HG02938 (cell line): ENCODE measurements around the gene ANKUB1.
A peak's percentile ranks its signal among the peaks of the same experiment; 100 is the strongest.

Source experiments
- ATAC-seq: cut with Tn5 transposase; IDR thresholded peaks from one replicate; pipeline ENCODE4 v1.9.1; 2021; ENCODE audit warnings: mild to moderate bottlenecking, moderate library complexity; ENCODE audit not compliant: unreplicated experiment

ANKUB1 gene

DNA sequence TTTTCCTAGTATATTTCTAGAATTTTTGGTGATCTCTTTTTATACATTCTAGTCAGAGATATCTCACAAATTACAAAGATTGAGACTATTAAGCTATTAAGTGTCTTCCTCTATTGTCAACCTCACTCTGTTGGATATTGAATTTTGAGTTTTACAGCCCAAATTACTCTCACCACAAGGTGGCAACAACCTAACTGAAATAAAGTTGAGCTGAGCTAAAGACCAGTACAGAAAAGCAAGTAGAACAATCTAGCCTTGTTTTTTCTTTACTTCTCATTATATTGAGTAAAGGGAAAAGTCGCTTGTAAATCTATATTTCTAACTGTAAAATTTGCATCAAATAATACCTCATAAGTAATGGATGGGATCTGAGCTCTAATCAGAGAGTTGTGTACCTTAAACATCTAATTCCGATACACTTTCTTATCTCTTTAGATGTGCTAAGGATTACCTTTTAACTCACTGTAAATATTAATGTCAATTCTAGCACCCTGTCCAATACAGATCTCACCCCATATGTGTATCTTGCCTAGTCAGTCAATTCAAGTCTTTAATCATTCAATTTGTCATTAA lies 26.5 kb downstream of the ANKUB1 start:
- no peak for ATAC-seq

DNA sequence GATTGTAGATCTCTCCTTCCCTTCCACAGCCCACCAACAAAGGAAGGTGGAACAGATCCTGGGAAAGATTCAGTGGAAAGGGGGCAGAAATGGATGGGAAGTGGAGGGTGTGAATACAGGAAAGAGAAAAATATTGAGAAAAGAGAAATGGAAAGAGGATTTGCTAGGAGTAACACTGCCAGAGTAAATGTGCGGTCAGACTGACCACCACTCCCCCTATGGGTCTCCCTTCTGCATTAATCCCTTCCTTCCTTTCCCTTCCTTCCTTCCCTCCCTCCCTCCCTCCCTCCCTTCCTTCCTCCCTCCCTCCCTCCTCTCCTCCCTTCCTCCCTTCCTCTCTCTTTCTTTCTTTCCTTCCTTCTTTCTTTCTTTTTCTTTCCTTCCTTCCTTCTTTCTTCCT lies 28.1 kb downstream of the ANKUB1 start:
- ATAC-seq, result no peak

DNA sequence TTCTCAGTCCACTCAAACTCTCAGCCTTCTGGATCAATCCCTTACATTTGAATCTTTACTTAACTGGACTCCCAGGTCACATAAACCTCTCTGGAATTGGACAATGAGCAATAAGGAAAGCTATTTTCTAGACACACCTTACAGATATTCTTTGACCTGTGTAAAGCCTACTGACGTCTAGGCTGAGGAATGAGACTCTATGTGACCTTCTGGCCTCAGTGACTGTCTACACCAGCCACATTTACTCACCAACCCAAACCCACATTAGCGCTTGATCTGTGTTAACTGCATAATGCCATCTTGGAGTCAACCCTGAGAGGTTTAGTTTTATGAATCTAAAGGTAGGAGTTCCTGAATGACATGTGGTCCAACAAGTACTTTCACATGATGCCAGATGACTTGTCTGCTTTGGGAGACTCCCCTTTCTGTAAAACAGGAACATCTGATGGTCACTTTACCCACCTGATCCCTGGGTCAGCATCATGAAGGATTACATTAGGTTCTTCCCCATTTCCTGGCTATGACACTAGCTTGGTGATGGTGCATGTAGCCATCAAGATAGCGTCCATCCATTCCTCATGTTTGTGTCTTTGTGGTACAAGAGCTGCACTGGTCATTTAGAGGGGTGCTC lies 28.7 kb downstream of the ANKUB1 start:
- ATAC-seq, result no peak

DNA sequence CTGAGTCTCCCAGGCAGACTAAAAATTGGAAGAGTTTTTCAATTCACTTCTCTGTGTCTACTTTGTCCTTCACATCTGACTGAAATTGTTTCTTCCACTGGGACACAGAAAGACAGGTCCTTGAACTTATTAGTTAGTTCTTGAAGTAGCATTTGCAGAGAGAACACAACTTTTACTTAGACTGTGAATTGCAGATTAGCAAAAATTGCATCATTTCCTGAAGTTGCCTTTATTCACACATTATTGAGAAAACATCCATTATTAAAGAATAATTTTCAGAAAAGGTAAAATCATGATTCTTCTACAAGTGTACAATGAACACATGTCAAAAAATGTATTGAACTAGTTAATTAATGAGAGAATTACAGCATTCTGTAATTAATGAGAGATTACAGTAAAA lies 38.6 kb downstream of the ANKUB1 start:
- no peak for ATAC-seq

DNA sequence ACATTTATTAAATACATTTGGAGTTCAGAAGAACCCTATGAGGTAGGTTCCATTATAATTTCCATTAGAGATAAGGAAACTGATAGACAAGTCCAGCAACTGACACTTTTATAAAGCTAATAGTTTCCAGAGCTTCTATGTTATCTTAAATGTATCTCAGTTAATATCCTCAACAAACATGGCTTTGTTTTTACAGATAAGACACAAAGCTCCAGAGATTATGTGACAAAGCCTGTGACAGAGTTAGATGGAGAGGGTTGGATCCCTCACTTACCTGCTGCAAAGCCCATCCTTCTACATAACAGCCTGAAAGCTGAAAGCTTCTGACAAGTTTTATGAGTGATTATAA lies 39.6 kb downstream of the ANKUB1 start:
- no peak for ATAC-seq

DNA sequence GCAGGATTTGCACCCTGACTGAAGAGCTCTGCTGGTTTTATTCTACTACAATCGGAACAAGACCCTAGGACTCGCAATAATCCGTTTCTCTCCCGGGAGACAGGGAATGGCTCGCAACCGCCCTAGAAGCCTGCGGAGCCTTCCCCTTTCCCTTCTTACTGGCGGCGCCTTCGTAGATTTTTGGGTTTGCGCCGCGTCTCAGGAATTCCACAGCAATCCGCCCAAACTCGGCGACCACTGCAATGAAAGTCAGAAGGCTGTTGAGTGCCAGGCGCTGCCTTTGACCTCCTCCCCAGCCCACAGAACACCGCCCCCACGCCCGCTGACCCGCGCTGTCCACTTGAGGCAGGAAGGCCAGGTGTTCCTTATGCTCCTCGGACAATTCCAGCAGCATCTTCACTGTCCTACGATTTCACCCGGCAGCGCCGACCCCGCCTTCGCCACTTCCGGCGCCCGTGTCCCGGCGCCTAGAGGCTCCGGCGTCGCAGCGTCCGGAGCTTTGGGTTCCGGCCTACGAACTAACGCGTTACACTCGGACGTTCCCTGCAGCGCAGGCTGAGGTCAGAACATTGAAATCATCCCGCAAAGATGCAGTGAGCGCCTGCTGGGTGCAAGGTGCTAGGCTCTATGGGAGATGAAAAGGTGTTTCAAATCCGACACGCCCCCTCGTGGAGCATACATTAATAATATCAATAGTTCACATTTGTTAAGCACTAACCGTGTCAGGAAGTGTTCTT lies 40.1 kb downstream of the ANKUB1 start, which contains the start of gene COMMD2:
Gene COMMD2, minus strand, starts transcription at position 439 of the 737 bp plus-strand sequence. Its CDS starts 45 bp downstream, at position 394.
- ATAC-seq, result peak; percentile 99

DNA sequence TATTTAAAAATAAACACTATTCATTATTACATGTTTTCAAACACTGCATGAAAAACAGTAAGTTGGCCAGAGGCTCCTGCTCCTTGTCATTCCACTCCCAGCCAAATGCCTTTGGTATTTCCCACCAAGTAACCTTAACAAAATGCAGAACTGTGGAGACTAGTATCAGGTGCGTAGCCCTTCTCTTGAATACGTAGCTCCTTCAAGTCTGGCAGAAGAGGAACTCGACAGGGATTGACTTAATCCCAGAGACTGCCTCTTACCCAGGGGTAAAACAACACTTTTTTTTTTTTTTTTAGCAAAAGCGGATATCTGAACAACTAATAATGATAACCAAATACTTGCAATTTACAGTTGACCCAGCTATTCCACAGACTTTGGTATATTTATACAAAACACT lies 40.8 kb downstream of the ANKUB1 start:
- no peak for ATAC-seq

DNA sequence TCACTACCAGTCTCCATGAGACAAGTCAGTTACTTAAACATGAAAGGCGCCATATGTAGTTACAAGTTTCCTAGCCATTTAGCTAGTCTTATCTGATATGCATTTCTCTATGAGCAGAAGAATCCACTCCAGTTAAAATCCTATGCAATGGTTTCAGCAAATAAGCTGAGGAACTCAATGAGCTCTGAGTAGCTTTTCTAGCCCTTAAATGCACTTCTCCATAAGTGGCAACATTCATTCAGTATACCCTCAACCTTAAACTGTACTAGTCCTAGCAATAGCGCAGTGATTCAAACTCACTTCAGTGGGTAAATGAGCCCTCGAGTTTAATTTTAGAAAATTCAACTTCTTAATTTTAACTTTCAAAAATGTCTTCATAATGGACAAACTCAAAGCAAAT lies 47.7 kb downstream of the ANKUB1 start:
- no peak for ATAC-seq

DNA sequence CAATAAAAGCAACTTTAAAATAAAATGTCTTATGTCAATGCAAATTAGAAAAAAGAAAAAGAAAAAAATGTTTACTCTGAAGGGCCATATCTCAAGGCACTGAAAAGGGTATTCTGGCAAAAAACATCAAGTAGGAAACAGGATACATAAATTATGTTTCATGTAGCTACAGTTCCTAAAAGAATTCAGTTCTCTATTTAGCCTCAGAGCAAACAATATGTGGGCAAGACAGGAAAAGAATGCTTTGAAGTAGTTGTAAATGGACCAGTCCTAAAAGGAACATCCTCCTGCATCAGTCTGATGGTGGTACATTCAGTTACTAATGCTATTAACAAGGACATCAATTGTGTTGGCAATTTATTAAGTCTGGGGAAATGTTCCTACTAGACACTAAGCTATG lies 48.2 kb downstream of the ANKUB1 start:
- no peak for ATAC-seq

DNA sequence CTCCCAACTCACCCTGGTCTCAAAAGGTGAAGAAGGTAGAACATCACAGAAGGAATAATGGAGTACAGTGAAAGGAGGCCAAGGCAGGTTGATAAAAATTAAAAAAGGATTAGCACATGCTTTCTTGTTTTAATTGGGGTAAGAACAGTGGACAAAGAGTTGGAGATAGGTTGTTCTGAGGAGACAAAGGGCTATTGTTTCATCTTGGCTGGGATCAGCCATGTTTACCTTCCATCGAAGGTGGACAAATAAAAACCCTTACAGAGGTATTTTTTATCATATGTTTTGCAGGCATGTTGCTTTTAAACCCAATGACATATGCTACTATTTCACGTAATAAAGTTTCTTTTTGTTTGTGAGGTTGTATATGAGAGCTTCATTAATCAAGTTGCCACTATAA lies 53.0 kb downstream of the ANKUB1 start:
- ATAC-seq, result no peak

DNA sequence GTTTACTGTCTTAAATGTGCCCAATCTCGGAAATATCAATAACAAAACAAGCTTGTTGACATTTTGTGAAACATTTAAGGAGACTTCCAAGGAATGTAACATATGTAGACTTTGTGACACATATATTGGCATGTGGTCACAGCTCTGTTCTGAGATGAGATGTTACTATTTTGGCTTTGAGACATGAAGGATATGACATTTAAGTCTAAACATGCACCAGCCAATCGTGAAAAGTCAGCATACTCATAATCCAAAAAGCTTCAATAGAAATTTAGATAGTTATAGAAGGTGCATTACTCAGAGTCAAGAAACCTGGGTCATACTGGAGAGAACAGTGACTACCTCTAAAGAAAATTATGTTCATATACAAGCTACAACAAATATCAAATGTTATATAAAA lies 53.5 kb downstream of the ANKUB1 start:
- ATAC-seq, result no peak

DNA sequence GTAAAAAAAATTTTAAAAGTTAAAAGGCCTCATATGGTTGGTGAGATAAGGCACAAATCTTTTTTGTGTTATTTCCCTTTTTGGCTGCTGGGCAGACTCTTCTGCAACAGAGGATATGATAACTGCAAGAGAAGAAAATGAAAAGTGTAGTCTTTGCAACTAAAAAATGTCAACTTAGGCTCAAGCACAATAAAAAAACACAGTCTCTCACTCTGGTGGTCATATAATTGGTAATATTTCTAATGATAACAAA lies 55.5 kb downstream of the ANKUB1 start:
- ATAC-seq, result no peak

DNA sequence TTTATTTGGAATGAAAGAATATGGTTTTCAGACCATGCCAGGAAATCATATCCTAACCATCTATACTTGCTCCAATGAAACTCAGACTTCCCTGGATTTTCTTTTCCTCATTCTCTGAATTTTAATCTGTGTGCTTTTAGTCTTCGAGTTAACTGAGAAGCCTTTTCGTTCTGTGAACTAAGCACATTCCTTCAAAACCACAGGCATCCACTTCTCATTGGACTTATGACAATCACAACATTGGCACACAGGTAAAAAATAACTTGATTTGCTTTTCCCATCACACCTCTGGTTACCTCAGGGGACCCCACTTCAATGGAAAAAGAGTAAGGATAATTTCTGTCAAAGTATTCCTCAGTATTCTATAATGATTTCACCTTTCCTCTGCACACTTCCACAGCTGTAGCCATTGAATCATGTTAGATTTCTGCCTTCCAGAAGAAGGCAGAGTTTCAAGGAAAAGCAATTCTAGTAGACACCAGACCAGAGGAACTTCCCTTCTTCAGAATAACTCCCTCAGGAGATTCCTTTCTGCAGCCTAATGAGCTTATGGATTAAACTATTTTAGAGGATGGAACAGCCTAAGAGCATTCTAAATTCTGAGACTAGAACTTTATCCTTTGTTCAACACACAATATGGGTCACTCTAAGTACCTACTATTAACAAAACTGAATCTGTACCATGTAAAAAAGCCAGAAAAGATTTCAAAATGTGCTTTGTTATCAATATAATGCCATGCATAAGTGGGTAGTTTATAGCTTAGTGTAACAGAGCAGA lies 56.0 kb downstream of the ANKUB1 start:
- ATAC-seq, result no peak

DNA sequence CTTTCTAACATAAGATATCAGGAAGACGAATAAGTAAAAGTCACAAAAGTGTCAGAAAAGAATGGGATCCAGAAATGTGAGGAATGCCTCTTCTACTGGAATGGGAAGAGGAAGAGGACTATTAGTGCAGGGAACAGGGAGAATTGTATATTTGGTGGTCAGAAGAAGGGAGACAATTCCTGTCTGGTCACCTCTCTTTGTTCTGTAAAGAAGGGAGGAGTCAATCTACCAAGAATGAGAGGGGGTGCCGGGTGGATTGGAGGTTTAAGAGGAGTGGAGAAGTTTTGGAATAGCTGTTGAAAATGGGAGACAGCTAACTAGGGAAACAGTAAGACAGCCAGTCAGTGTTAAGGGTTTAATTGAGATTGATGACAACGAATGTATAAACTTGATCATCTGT lies 60.1 kb downstream of the ANKUB1 start:
- no peak for ATAC-seq

DNA sequence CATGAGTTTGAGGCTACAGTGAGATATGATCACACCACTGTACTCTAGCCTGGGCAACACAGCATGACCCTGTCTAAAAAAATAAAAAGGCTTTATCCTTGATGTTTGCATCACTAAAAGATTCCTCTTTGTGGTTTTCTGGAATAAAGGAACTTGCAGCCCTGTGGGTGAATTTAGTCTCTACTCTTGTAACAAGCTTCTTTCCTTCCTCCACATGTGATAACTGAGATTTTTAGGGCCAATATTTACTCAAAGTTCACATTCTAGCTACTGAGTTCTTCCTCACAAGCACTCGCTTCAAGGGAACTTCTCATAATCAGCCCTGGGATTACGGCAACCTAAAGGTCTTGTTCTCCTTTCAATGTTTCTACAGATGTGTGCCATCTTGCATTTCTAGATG lies 64.7 kb downstream of the ANKUB1 start:
- ATAC-seq, result no peak

DNA sequence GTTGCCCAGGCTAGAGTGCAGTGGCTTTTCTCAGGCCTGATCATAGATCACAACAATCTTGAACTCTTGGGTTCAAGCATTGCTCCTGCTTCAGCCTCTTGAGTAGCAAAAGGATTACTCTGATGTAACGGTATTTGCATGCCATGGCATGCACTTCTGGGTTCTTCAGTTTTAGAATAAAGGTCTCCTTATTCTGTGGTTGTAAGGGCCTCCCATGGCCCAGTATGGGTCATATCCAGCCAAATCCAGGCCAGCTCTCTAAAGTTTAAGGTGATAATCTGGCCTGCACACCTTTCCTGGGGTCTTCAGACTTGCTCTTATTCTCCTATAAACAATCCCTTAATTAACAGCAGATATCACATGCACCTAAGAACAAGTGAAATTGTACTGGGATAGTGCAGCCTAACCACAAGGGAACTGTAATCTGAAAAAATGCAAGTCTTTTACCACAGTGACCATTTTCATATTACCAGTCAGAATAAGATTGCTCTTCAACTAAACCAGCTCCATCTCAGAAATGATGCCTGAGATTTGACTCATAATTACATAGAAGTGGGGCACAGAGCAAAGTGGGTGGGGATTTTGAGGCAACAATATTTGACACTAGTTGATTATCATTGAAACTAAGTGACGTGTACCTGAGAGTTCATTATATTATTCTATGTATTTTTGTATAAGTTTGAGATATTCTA lies 65.5 kb downstream of the ANKUB1 start:
- peak; percentile 96 for ATAC-seq

DNA sequence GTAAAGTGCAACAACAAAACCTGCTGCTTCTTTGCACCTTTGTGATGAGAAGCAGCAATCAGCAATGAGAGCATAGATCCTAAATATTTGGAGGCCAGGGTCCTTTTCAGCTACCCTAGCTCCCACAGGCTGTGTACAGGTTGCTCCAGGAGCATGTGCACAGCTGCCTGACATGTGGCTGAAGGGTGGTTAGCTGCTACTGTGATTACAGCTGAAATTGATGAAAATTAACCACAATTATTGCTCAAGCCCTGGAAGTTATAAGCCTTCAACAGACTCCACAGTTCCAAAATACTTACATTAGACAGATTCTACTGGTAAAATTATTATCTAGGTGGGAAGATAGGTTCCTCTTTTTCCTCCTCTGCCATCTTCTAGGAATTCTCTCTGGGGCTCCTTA lies 68.6 kb downstream of the ANKUB1 start:
- ATAC-seq, result no peak

DNA sequence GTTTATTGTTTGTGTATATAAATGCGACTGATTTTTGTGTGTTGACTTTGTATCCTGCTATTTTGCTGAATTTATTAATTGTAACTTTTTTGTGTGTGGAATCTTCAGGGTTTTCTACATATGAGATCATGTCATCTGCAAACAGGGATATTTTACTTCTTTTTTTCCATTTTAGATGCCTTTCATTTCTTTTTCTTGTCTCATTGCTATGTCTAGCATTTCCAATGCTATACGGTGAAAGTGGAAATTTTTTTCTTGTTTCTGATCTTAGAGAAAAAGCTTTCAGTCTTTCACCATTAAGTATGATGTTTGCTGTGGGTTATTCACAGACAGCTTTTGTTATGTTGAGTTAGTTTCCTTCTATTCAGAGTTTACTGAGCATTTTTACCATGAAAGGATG lies 71.4 kb downstream of the ANKUB1 start:
- no peak for ATAC-seq

DNA sequence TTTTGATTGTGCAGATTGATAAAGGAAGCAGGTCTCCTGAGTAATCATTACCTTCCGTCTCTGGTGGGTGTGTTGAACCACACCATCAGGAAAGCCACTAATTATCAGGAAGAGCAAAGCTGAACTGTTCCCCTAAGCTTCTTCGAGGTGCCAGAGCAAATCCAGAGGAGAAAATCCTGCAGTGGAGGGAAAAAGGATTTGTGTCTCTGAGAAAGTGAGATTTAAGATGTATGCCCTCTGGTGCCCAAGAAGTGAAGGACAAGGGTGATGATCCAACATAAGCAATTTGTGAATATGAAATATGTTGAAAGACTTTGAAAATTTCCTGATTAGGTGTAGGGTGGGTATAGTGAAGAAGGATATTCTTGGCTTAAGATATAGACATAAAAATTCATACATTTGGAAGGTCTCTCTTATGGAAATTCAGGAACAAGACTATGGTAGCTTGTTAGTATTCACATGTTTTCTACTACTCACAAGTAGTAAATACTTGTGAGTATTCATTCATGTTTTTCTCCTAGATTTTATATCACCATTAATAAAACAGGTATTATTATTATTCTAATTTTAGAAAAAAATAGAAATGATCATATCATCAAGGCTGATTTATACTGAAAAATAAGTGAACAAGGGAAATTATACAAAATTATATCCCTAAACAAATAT lies 74.8 kb downstream of the ANKUB1 start:
- ATAC-seq, result peak; percentile 64

DNA sequence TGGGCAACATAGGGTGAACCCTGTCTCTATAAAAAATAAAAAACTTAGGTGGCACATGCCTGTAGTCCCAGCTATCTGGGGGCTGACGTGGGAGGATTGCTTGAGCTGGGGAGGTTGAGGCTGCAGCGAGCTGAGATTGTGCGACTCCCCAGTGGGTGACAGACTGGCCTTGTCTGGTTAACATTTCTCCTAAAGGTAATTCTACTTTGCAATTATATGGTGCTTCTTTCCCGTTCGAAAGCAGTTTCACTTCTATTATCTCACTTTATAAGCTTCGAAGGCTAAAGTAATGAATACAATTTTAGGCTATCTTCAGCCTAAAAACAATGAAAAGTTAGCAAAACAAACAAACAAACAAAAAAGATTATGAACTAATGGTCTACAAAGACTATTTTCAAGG lies 75.4 kb downstream of the ANKUB1 start:
- ATAC-seq, result no peak

DNA sequence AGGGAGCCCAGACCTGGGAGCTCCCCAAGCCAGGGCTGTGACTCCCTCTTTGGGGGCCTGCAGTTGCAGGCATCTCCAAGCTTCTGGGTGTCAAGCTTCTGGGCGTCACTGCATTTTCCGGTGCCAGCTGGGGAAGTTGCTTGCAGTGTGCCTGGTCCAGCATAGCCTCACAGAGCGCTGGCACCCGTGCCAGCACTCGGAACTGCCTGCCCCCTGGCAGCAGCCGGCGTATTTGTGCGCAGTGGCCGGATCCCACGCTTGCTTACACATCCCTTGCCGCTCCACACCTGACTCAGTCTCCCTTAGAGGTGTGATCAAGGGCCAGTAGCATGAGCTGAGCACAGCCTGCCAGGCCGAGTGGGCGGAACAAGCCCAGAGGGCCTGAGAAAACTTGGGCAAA lies 77.1 kb downstream of the ANKUB1 start:
- ATAC-seq, result no peak
